Stimulated activated CD4-positive, alpha-beta T cell treated with anti-CD3 and anti-CD28 coated beads, Interleukin-12 subunit alpha, Interleukin-12 subunit beta, amount 100 ng/mL, for 4 hours (primary cell): ENCODE data around the gene ILDR1.
"Not testable (repeated sequence)": the region's sequence is repeated elsewhere in the genome, so short reads cannot be mapped to it uniquely, and the experiment has no call there.

Experiments
- DNase-seq: peaks from one replicate; pipeline ENCODE4 v3.0.0-alpha.2; 2020

Gene ILDR1

GRCh38 chr3:122021811-122022401 lies at the start of gene ILDR1:
Gene ILDR1 (minus strand): TSS chr3:122022247. CDS start chr3:122022077, 170 bp downstream.
- DNase-seq = no peak

DNA sequence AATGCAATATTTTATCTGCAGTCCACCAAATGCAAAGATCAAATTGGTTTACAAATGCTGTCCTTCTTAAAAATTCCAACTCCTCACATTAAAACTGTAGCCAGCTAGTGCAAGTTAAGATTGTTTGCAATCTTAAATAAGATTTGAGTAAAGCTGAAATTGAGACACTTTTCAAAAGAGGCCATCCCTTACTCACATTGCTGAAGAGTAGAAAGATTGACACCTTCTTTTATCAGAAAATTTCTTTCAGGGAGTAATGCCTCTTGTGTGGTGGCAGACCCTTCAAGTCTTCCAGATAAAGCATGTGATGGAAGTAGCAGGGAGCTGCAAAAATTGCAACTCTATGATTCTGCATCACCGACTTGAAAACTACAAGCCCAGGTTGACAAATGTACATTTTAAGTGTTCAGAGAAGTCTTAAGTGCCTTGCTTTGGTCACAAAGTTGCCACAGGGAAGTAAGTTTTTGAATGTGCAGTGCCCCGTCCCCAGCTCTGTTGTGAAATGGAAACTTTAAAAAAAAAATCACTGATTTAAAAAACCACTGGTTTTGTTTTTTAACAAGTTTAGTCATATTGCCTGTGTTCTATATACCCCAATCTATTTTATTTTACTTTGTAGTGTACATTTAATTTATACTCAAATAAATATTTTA lies 45.7 kb upstream of the ILDR1 start:
- no peak for DNase-seq

DNA sequence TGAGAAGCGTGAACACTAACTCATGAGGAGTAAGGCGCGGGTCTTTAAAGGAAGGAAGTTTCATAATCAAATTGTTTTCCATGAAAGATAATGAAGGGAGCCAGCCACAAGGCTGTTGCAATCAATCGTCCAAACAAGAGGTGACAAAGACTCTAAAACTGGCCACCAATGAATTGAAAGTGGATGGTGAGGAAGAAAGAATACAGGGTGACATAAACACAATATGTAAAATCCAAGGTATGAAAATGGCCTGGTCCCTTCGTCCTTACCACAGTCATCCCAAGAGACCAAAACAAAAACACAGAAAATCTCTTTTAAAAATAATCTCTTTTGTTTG lies 45.1 kb upstream of the ILDR1 start:
- DNase-seq = no peak

DNA sequence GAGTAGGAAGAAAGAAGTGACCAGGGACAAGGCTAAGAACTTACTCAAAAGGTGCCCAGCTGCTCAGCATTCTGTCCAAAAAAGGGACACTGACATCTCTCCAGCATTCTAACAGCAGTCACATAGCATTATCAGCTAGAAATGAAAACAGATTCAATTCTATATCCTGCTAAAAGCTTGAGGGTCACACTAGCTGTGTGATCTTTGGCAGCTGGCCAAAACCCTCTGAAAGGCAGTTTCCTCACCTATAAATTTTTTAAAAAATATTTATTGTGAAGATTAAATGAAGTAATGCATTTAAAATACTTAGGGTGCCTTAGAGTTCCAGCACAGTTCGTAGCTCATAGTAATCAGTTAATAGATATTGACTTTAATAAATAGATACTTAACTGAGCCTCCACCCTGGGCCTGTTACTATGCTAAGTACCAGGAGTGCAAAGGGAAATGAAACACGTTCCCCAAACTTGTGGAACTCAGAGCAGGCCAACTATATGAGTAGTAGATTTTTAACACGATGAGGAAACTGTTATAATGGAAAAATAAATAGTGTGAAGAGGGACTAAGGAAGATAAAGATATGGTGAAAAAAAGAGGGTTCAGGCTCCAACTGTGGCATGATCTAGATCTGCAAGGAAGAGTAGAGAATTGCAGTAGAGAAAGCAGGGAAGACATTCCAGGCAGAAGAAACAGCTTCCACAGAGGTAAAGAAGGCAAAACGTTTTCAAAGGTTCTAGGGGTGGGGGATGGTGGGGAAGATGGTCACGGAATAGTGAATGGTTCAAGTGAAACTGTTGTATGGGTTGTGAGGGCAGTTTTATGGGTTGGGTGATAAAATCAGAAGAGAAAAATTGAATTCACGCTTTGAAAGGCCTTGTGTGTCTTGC lies 44.5 kb upstream of the ILDR1 start:
- DNase-seq = no peak

GRCh38 chr3:122064326-122064725 lies 42.3 kb upstream of the ILDR1 start:
- no peak for DNase-seq

GRCh38 chr3:122063908-122064307 lies 41.9 kb upstream of the ILDR1 start:
- DNase-seq = no peak

DNA sequence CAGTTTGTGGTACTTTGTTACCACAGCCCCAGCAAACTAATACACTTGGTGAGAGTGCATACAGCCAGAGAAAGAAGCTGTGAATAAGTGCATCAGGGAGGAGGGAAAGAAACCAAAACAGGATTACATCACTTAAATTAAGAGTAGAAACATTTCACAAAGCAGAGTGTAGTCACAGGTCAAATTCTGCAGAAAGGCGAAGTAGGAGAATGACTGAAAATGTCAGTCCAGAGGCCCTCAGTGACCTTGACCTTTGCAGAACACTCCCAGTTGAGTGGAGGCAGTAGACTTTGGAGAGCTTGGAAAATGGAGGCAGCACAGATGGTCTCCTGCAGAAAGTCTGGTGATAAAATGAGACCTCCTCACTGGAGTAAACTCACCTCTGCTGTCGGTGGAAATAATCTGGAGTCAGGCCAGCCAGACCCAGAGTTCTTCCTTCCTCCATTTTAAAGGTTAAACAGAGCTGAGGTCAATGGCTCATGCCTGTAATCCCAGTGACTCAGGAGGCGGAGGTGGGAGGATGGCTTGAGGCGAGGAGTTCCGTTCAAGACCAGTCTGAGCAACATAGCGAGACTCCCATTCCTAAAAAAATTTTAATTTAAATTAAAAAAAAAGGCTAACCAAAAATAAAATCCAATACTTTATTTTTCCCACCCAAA lies 38.1 kb upstream of the ILDR1 start:
- DNase-seq = no peak

DNA sequence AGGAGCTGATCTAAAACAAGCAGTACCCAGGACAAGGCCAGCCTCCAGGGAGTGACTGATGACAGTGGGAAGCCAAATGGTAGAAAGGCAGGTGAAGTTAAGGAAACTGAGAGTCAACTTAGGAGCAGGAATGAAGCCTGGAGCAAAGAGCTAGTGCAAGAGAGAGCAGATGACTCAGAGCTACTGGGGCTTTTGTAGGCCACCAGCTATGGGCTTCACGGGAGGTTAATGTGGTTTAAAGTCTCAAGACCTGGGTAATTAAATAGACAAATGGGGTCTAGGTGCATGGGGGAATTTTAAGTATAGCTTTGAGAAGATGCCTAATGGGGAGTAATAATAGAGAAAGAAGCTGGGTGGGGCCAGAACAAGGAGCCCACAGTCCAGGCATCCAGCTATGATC lies 36.2 kb upstream of the ILDR1 start:
- no peak for DNase-seq

DNA sequence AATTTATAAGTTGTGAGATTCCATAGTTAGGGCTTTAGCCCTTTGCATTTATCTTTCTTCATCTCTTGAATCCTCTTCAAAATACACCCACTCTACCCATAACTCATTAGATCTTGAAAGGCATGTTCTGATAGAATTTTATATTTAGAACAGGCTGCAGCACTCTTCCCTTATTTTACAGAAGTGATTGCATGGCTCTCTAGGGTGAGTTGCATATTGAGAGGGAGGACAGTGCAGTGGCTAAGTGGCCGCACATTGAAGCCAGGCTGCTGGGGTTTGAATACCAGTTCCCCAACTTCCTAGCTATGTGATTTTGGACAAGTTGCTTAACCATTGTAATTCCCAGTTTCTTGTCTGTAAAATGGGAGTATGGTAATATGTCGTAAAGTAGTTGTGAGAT lies 35.6 kb upstream of the ILDR1 start:
- no peak for DNase-seq

- DNase-seq = no peak
Measured at GRCh38 chr3:122055215-122055614, 33.2 kb upstream of the ILDR1 start, which contains the start of gene CD86. Gene CD86 (plus strand): TSS chr3:122055362. CDS start chr3:122055490, 128 bp downstream.

- DNase-seq = no peak
Measured at GRCh38 chr3:122052968-122053367, 30.9 kb upstream of the ILDR1 start.

DNA sequence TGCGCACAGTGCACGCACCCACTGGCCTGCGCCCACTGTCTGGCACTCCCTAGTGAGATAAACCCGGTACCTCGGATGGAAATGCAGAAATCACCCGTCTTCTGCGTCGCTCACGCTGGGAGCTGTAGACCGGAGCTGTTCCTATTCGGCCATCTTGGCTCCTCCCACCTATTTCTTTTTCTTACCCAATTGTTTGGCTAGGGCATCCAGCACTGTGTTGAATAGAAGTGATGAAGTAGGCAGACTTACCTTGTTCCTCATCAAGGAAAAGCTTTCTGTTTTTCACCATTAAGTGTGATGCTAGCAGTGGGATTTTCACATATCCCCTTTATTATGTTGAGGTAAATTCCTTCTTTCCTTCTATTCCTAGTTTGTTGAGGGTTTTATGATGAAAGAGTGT lies 25.7 kb upstream of the ILDR1 start:
- not testable (repeated sequence) for DNase-seq

GRCh38 chr3:122047296-122047695 lies 25.2 kb upstream of the ILDR1 start:
- DNase-seq = not testable (repeated sequence)

GRCh38 chr3:122033023-122033422 lies 11.0 kb upstream of the ILDR1 start:
- DNase-seq = no peak

GRCh38 chr3:122032531-122032930 lies 10.5 kb upstream of the ILDR1 start:
- no peak for DNase-seq

DNA sequence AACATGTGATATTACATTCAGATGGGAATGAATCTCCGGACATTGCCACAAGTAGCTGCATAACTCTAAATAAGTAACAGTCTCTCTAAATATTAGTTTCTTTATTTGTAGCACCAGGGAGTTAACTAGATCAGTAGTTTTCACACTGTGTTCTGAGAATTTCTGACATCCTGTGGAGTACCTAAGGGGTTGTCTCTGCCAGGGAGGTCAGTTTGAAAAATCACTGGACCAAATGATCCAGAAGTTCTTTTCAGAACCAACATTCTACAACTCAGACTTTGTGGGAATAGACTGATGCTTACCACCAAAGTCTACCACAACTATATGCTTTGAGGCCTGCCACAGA lies 9.0 kb upstream of the ILDR1 start:
- no peak for DNase-seq

DNA sequence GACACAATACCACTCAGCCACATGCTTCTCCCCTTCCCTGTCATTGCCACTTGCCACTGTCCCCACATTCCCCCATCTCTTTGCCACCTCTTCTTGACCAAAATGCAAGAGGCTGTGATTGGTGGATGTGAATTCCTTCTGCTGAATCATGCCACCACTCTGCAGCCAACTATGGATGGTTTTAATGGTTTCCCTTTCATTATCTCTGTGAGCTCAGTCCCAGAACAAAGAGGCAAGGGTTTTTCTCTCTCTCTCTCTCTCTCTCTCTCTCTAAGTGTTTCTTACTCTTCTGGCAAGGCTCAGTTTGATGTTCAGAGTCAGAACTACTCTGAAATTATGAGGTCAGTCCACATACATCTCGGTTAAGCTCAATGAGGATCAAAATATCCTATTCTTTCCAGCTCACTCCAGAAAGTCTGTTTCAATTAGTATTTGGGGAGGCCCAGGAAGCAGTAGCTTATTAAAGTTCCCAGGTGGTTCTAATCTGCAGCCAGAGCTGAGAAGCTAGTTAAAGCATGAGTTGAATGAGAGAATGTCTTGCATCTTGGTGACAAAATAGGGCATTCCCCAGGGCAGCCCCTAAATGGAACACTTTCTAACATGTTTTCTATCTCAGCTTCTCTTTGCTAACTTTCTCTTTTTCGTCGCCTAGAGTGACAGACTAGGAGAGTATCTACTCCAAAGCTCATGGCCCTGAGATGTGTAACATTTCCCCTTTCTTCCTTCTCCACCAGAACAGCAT lies 8.5 kb upstream of the ILDR1 start:
- DNase-seq = no peak

GRCh38 chr3:122025296-122025695 lies 3.2 kb upstream of the ILDR1 start:
- no peak for DNase-seq

- no peak for DNase-seq
Measured at GRCh38 chr3:122024800-122025199, 2.8 kb upstream of the ILDR1 start.

DNA sequence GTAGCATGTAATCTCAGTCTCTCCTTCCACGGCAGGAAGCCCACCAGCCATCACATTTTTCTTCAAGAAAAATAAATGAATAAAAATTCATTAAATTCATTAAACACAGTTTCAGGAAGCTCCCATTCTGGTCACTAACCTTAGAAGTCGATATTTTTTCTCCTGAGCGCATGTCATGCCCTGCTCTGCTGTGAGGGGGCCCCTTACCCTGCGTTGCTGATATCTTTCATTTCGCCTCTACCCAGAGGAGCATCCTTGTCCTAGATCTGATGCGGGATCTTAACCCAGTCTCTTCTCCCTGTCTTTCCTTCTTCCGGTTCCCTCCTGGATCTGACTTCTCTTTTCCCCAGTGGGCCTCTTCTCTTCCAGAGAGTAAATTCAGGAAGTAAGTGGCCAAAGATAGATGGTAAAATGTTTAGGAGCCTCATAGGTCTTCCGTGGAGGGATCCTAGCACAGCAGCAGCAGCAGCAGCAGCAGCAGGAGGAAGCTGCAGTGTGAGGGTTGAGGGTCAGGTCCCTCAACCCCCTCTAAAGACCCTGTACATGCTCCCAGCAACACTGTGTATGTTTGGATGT lies 1.4 kb upstream of the ILDR1 start:
- DNase-seq = no peak

- no peak for DNase-seq
Measured at GRCh38 chr3:122021037-122021436, 1.0 kb downstream of the ILDR1 start.

GRCh38 chr3:122019493-122019892 lies 2.6 kb downstream of the ILDR1 start:
- no peak for DNase-seq
